Ovary (tissue), 3 donors: ENCODE data around the gene LMF1.

Source experiments
- CTCF ChIP-seq, 3 donors: fragments of 450-650 bp in 2 of 3; fragments of 200-600 bp in 1 of 3; IDR thresholded peaks; one replicate each; pipeline versions ENCODE4 v1.5.1 to v1.8.0; 2016 to 2022; ENCODE audit warnings: antibody characterized with exemption in 3 of 3, mild to moderate bottlenecking in 1 of 3
- POLR2A ChIP-seq: fragments of 450-650 bp; IDR thresholded peaks from one replicate; pipeline ENCODE4 v1.6.1; 2017; ENCODE audit warnings: antibody characterized with exemption, mild to moderate bottlenecking, moderate library complexity
- donor health status: DM: no; HTN: no; CAD: no.

GRCh38 chr16:907361-907760, 63.4 kb downstream of the LMF1 start:
- TF ChIP-seq CTCF (IDR thresholded peaks at IDR 0.05) = no peak
- no peak for TF ChIP-seq POLR2A
